HG02623 (cell line): Measurements from ENCODE around the gene GNGT2.
"Not testable (repeated sequence)": the region's sequence is repeated elsewhere in the genome, so short reads cannot be mapped to it uniquely, and the experiment has no call there.

ENCODE experiments used
- ATAC-seq: cut with Tn5 transposase; IDR thresholded peaks from one replicate; pipeline ENCODE4 v1.9.1; 2021; ENCODE audit warnings: moderate library complexity; ENCODE audit not compliant: unreplicated experiment

GNGT2 gene

GRCh38 chr17:49180998-49181635, 29.3 kb downstream of the GNGT2 start:
- no peak for ATAC-seq

DNA sequence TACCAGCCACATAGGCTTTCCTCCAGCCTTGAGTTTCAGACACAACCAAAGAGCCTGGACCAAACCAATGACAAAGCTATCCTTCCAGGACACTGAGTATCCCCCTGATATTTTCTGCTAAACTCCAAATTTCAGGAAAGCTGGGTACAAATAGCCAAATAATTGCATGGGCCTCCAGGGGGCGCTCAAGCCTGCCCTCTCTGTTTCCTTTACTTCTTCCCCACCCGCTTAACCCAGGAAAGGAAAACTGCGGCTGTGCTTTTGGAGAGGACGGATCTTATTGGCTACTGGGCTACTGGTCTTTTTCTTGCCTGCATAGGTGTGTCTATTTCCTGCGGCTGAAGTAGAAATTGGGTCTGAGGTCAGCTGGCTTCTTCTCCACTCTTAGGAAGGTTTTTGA, 30.1 kb downstream of the GNGT2 start:
- ATAC-seq, result no peak

- ATAC-seq, result not testable (repeated sequence)
Measured at GRCh38 chr17:49175978-49176377, 34.4 kb downstream of the GNGT2 start.

GRCh38 chr17:49170711-49171110, 39.7 kb downstream of the GNGT2 start:
- ATAC-seq, result not testable (repeated sequence)

GRCh38 chr17:49170216-49170615, 40.2 kb downstream of the GNGT2 start:
- no peak for ATAC-seq

DNA sequence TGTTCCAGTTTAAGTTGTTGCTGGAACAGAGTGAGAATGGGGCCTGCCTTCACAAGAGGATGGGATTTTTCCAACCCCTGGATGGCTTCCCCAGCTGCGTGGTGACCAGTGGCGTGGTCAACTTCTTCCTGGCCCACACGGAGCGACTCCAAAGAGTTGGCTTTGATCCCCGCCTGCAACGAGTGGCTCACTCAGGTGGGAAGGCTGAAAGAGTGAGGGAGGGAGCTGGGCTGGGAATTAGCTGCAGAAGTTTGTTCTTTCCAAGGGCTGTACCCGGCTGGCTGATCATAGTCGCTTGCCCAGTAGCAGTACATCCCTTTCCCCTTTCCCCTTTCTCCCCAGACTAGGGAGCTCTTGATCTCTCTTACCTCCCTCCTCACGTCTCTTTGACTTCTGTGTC, 41.7 kb downstream of the GNGT2 start:
- ATAC-seq, result no peak

- ATAC-seq, result no peak
Measured at GRCh38 chr17:49165143-49165542, 45.2 kb downstream of the GNGT2 start.

GRCh38 chr17:49162866-49163265, 47.5 kb downstream of the GNGT2 start:
- ATAC-seq, result no peak

GRCh38 chr17:49157784-49158183, 52.6 kb downstream of the GNGT2 start:
- no peak for ATAC-seq

- no peak for ATAC-seq
Measured at GRCh38 chr17:49156256-49156655, 54.1 kb downstream of the GNGT2 start.
